ENCODE results near the gene EVI5.

DNA sequence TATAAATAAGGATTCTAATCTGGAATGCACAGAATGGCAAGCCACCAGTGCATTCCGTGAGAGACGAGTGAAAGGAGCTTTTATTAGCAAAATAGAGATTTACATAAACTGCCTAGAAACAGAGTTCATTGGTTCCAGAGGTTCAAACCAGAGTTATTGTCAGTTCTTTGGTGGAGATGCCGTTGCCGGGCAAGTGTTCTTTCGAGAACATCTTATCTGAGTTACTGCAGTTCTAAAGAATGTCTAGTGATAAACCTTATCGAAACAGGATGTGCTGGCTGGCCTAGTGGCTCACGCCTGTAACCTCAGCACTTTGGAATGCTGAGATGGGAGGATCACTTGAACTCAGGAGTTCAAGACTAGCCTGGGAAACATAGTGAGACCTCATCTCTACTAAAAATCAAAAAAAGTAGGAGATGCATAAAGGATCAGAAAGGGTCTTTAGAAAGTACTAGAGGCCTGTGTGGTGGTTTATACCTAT lies 19.9 kb upstream of the EVI5 start:
- TF ChIP-seq, protein P1, sequence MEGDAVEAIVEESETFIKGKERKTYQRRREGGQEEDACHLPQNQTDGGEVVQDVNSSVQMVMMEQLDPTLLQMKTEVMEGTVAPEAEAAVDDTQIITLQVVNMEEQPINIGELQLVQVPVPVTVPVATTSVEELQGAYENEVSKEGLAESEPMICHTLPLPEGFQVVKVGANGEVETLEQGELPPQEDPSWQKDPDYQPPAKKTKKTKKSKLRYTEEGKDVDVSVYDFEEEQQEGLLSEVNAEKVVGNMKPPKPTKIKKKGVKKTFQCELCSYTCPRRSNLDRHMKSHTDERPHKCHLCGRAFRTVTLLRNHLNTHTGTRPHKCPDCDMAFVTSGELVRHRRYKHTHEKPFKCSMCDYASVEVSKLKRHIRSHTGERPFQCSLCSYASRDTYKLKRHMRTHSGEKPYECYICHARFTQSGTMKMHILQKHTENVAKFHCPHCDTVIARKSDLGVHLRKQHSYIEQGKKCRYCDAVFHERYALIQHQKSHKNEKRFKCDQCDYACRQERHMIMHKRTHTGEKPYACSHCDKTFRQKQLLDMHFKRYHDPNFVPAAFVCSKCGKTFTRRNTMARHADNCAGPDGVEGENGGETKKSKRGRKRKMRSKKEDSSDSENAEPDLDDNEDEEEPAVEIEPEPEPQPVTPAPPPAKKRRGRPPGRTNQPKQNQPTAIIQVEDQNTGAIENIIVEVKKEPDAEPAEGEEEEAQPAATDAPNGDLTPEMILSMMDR (conservative IDR thresholded peaks at IDR 0.05; ENCODE audit: low read depth, low read length) = no peak
- TF ChIP-seq EZH2 (IDR thresholded peaks at IDR 0.05; ENCODE audit: borderline replicate concordance, low read depth, low read length, poor library complexity, severe bottlenecking) = no peak
